Nephron progenitor cell (in vitro differentiated cells): ENCODE results near the gene MANBA.

Experiments used
- DNase-seq: peaks from one replicate; pipeline ENCODE4 v3.0.0; 2021
- H3K27ac Mint-ChIP-seq: 2 replicates; pipeline ENCODE4 v1.8.0; 2021; ENCODE audit warnings: mild to moderate bottlenecking, moderate library complexity, mixed read lengths
- H3K27me3 Mint-ChIP-seq: 2 replicates; pipeline ENCODE4 v1.8.0; 2021; ENCODE audit warnings: mild to moderate bottlenecking, low read depth, mixed read lengths; ENCODE audit not compliant: poor library complexity
- H3K36me3 Mint-ChIP-seq: 2 replicates; pipeline ENCODE4 v1.8.0; 2021; ENCODE audit warnings: low read depth, mixed read lengths
- H3K4me1 Mint-ChIP-seq: 2 replicates; pipeline ENCODE4 v1.8.0; 2021; ENCODE audit warnings: mixed read lengths
- H3K4me3 Mint-ChIP-seq: 2 replicates; pipeline ENCODE4 v1.8.0; 2021; ENCODE audit warnings: mild to moderate bottlenecking, moderate library complexity, mixed read lengths
- H3K9me3 Mint-ChIP-seq: 2 replicates; pipeline ENCODE4 v1.8.0; 2021; ENCODE audit warnings: mild to moderate bottlenecking, moderate library complexity, mixed read lengths
- TF ChIP-seq, protein P1 (sequence below): fragments of 200-600 bp; sonication (generic); IDR thresholded peaks from 2 replicates; pipeline ENCODE4 v1.5.0; 2021; ENCODE audit warnings: antibody characterized with exemption

MANBA gene

GRCh38 chr4:102608190-102608589 lies 152.6 kb downstream of the MANBA start:
- Mint-ChIP-seq H3K36me3 (peaks cover 44% of the 10 kb centered on the region), H3K4me1 (no peaks in the 10 kb centered on the region), H3K9me3 (no peaks in the 10 kb centered on the region), H3K27ac (no peak overlapping the region), H3K4me3 (no peak overlapping the region), H3K27me3 (no peaks in the 10 kb centered on the region)
- TF ChIP-seq, protein P1, sequence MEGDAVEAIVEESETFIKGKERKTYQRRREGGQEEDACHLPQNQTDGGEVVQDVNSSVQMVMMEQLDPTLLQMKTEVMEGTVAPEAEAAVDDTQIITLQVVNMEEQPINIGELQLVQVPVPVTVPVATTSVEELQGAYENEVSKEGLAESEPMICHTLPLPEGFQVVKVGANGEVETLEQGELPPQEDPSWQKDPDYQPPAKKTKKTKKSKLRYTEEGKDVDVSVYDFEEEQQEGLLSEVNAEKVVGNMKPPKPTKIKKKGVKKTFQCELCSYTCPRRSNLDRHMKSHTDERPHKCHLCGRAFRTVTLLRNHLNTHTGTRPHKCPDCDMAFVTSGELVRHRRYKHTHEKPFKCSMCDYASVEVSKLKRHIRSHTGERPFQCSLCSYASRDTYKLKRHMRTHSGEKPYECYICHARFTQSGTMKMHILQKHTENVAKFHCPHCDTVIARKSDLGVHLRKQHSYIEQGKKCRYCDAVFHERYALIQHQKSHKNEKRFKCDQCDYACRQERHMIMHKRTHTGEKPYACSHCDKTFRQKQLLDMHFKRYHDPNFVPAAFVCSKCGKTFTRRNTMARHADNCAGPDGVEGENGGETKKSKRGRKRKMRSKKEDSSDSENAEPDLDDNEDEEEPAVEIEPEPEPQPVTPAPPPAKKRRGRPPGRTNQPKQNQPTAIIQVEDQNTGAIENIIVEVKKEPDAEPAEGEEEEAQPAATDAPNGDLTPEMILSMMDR: no peak
- DNase-seq: no peak

- no peak for DNase-seq
- H3K27me3 Mint-ChIP-seq: peaks cover under 1% of the 10 kb centered on the region
- no peaks in the 10 kb centered on the region for H3K9me3 Mint-ChIP-seq
- H3K4me3 Mint-ChIP-seq: no peak overlapping the region
- H3K36me3 Mint-ChIP-seq: peaks cover 44% of the 10 kb centered on the region
- peaks cover under 1% of the 10 kb centered on the region for H3K4me1 Mint-ChIP-seq
- TF ChIP-seq, protein P1: no peak
- no peak overlapping the region for H3K27ac Mint-ChIP-seq
These were observed 153.8 kb downstream of the MANBA start for GRCh38 chr4:102606846-102607450.

DNA sequence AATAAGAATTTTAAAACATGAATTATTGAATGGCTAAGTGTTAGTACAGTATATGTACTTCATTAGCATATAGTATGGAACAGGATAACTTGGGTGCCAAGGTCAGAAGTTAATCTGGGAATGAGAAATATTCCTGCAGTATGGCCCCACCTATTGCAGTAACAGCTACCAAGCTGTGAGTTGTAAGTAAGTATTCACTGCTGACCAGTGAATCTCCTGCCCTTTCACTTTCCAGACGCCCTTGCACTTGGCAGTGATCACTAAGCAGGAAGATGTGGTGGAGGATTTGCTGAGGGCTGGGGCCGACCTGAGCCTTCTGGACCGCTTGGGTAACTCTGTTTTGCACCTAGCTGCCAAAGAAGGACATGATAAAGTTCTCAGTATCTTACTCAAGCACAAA lies 154.5 kb downstream of the MANBA start:
- no peak overlapping the region for H3K4me3 Mint-ChIP-seq
- H3K27ac Mint-ChIP-seq: no peak overlapping the region
- DNase-seq: no peak
- peaks cover 45% of the 10 kb centered on the region for H3K36me3 Mint-ChIP-seq
- no peaks in the 10 kb centered on the region for H3K9me3 Mint-ChIP-seq
- peaks cover 8% of the 10 kb centered on the region for H3K4me1 Mint-ChIP-seq
- TF ChIP-seq, protein P1: no peak
- H3K27me3 Mint-ChIP-seq: peaks cover 4% of the 10 kb centered on the region

- Mint-ChIP-seq H3K4me1 (peaks cover 21% of the 10 kb centered on the region), H3K4me3 (no peak overlapping the region), H3K9me3 (no peaks in the 10 kb centered on the region), H3K27ac (no peak overlapping the region), H3K27me3 (peaks cover 4% of the 10 kb centered on the region), H3K36me3 (peaks cover 51% of the 10 kb centered on the region)
- TF ChIP-seq, protein P1: no peak
- no peak for DNase-seq
These were observed 156.4 kb downstream of the MANBA start for GRCh38 chr4:102604222-102604940.

DNA sequence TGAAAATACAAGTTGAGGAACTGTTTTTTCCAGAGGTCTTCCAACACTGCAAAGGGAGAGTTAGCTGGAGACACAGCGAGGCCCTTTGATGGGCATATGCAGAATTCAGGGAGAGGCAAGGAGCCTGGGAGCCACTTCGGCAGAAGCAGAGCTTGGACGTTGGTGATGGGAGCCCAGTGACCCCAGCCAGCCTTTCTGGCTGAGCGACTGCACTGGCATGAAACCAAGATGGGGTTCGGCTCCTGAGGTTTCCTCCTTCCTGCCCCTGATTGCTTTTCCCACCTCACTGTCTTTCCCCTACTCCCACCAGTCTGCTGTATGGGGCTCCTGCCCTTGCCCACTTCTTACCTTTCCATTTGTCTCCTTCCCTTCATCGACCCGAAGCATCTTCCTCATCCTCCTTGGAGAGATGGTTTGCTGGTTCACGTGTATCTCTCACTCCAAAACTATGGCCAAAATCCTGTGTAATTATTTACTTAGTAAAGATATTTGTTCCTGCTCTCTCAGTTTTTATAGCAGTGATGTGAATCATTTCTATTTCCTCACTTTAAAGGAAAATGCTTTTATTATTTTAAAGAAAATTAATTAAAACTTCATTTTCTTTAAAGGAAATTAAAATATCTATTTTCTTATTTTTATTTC lies 159.1 kb downstream of the MANBA start:
- TF ChIP-seq, protein P1: no peak
- no peak for DNase-seq
- Mint-ChIP-seq H3K27ac (no peak overlapping the region), H3K9me3 (no peaks in the 10 kb centered on the region), H3K4me3 (no peak overlapping the region), H3K4me1 (peaks cover 25% of the 10 kb centered on the region), H3K36me3 (peaks cover 56% of the 10 kb centered on the region), H3K27me3 (peaks cover 4% of the 10 kb centered on the region)
